Activated T-cell treated with anti-CD3 and anti-CD28 coated beads, Interleukin-2, amount 50 U/mL, for 72 hours (primary cell): ENCODE results near the gene DOP1A. TPM values are rescaled to one million over a fixed set of nuclear protein-coding genes. Genes with fewer than 3 reads are reported as not detected.

Source experiments
- ATAC-seq, 2 donors: fragments of 150-1000 bp; cut with Tn5 transposase; replicated peaks in 1 of 2; 2 replicates each; pipeline ENCODE4 v1.10.0; 2021; ENCODE audit warnings: moderate library complexity in 2 of 2, mild to moderate bottlenecking in 1 of 2
- DNase-seq, 2 donors: peaks; one replicate each; pipeline ENCODE4 v3.0.0; 2021 to 2022; ENCODE audit warnings: mixed read lengths in 1 of 2
- H3K27ac Mint-ChIP-seq: one replicate; pipeline ENCODE4 v1.8.0; 2022; ENCODE audit warnings: mild to moderate bottlenecking, moderate library complexity, mixed read lengths
- H3K27me3 Mint-ChIP-seq: one replicate; pipeline ENCODE4 v1.8.0; 2022; ENCODE audit warnings: low read depth, mixed read lengths
- H3K36me3 Mint-ChIP-seq, 2 donors: one replicate each; pipeline ENCODE4 v1.8.0; 2022; ENCODE audit warnings: mixed read lengths in 2 of 2, mild to moderate bottlenecking in 1 of 2; ENCODE audit not compliant: insufficient read depth in 2 of 2
- H3K4me1 Mint-ChIP-seq: one replicate; pipeline ENCODE4 v1.8.0; 2022; ENCODE audit warnings: low read depth, mixed read lengths
- H3K4me3 Mint-ChIP-seq, 2 donors: one replicate each; pipeline ENCODE4 v1.8.0; 2022; ENCODE audit warnings: mild to moderate bottlenecking in 2 of 2, mixed read lengths in 2 of 2, moderate library complexity in 2 of 2
- H3K9me3 Mint-ChIP-seq, 2 donors: one replicate each; pipeline ENCODE4 v1.8.0; 2022; ENCODE audit warnings: mixed read lengths in 2 of 2
- total RNA-seq, 2 donors: library from RNA; stranded (reverse); gene quantifications; one replicate each; pipeline ENCODE4 v1.2.3, GENCODE V29; 2022

Gene DOP1A
- 10 to 100 TPM; 12.0 to 12.6 TPM for total RNA-seq

GRCh38 chr6:83067448-83068439 is at the start of gene DOP1A:
Gene DOP1A (plus strand): TSS chr6:83067671. CDS start chr6:83096978, 29,307 bp downstream.
- no peaks in the 10 kb centered on the region for H3K27me3 Mint-ChIP-seq
- peak; percentile 97 to 98 for DNase-seq
- H3K27ac Mint-ChIP-seq = peak within 1 kb of the TSS; percentile 87
- H3K4me1 Mint-ChIP-seq = peaks cover 53% of the 10 kb centered on the region
- peak; percentile 86 to 88 for ATAC-seq
- no peaks in the 10 kb centered on the region for H3K9me3 Mint-ChIP-seq
- peak within 1 kb of the TSS; percentile 92 for H3K4me3 Mint-ChIP-seq
- no peaks in the 10 kb centered on the region for H3K36me3 Mint-ChIP-seq

- Mint-ChIP-seq H3K9me3 (no peaks in the 10 kb centered on the region), H3K4me1 (no peaks in the 10 kb centered on the region), H3K27ac (no peak overlapping the region), H3K27me3 (no peaks in the 10 kb centered on the region), H3K4me3 (no peak overlapping the region), H3K36me3 (peaks cover 7 to 24% of the 10 kb centered on the region in 2 donors)
- DNase-seq (no peak), ATAC-seq (no peak)
Observed at GRCh38 chr6:83019741-83020140, 47.7 kb upstream of the DOP1A start.

GRCh38 chr6:83031689-83032088 is 35.8 kb upstream of the DOP1A start:
- ATAC-seq = no peak
- no peak overlapping the region for H3K4me3 Mint-ChIP-seq
- H3K36me3 Mint-ChIP-seq = peaks cover 18 to 37% of the 10 kb centered on the region in 2 donors
- no peak for DNase-seq
- no peak overlapping the region for H3K27ac Mint-ChIP-seq
- H3K4me1 Mint-ChIP-seq = no peaks in the 10 kb centered on the region
- peaks cover 7 to 9% of the 10 kb centered on the region in 2 donors for H3K9me3 Mint-ChIP-seq
- no peaks in the 10 kb centered on the region for H3K27me3 Mint-ChIP-seq

- Mint-ChIP-seq H3K27ac (no peak overlapping the region), H3K4me3 (no peak overlapping the region), H3K27me3 (no peaks in the 10 kb centered on the region), H3K4me1 (no peaks in the 10 kb centered on the region), H3K9me3 (peaks cover 1 to 7% of the 10 kb centered on the region in 2 donors), H3K36me3 (peaks cover 5 to 27% of the 10 kb centered on the region in 2 donors)
- ATAC-seq = no peak
- DNase-seq = no peak
Observed at GRCh38 chr6:83038246-83038645, 29.2 kb upstream of the DOP1A start.

- DNase-seq (no peak), ATAC-seq (no peak)
- Mint-ChIP-seq H3K9me3 (no peaks in the 10 kb centered on the region), H3K4me3 (no peak overlapping the region), H3K36me3 (peaks cover 0 to 1% of the 10 kb centered on the region in 2 donors), H3K27me3 (no peaks in the 10 kb centered on the region), H3K27ac (no peak overlapping the region), H3K4me1 (no peaks in the 10 kb centered on the region)
Observed at GRCh38 chr6:83042467-83043053, 24.9 kb upstream of the DOP1A start.

GRCh38 chr6:83044091-83044768 is 23.2 kb upstream of the DOP1A start:
- Mint-ChIP-seq H3K27ac (no peak overlapping the region), H3K4me1 (no peaks in the 10 kb centered on the region), H3K4me3 (no peak overlapping the region), H3K9me3 (no peaks in the 10 kb centered on the region), H3K27me3 (no peaks in the 10 kb centered on the region), H3K36me3 (peaks cover 0 to 1% of the 10 kb centered on the region in 2 donors)
- DNase-seq = no peak
- ATAC-seq = no peak

GRCh38 chr6:83047065-83047754 is 20.3 kb upstream of the DOP1A start:
- Mint-ChIP-seq H3K9me3 (no peaks in the 10 kb centered on the region), H3K27me3 (no peaks in the 10 kb centered on the region), H3K4me3 (no peak overlapping the region), H3K36me3 (peaks cover 0 to 1% of the 10 kb centered on the region in 2 donors), H3K27ac (no peak overlapping the region), H3K4me1 (no peaks in the 10 kb centered on the region)
- no peak for DNase-seq
- ATAC-seq = no peak

GRCh38 chr6:83051377-83052172 is 15.9 kb upstream of the DOP1A start:
- H3K27ac Mint-ChIP-seq = no peak overlapping the region
- H3K9me3 Mint-ChIP-seq = no peaks in the 10 kb centered on the region
- DNase-seq = no peak
- no peak for ATAC-seq
- H3K4me1 Mint-ChIP-seq = no peaks in the 10 kb centered on the region
- H3K27me3 Mint-ChIP-seq = no peaks in the 10 kb centered on the region
- peaks cover 0 to 7% of the 10 kb centered on the region in 2 donors for H3K36me3 Mint-ChIP-seq
- H3K4me3 Mint-ChIP-seq = no peak overlapping the region

GRCh38 chr6:83053678-83054077 is 13.8 kb upstream of the DOP1A start:
- ATAC-seq = no peak
- Mint-ChIP-seq H3K27me3 (no peaks in the 10 kb centered on the region), H3K36me3 (peaks cover 0 to 8% of the 10 kb centered on the region in 2 donors)

GRCh38 chr6:83055366-83055964 is 12.0 kb upstream of the DOP1A start:
- peaks cover 2 to 8% of the 10 kb centered on the region in 2 donors for H3K36me3 Mint-ChIP-seq
- no peak overlapping the region for H3K4me3 Mint-ChIP-seq
- peak; percentile 24 to 38 for DNase-seq
- peak in 1 of 2 donors; percentile 37 for ATAC-seq
- H3K27me3 Mint-ChIP-seq = no peaks in the 10 kb centered on the region
- peaks cover under 1% of the 10 kb centered on the region for H3K4me1 Mint-ChIP-seq
- H3K27ac Mint-ChIP-seq = no peak overlapping the region
- H3K9me3 Mint-ChIP-seq = no peaks in the 10 kb centered on the region

More at GRCh38 chr6:83053678-83054077, 13.8 kb upstream of the DOP1A start:
- Mint-ChIP-seq H3K27ac (no peak overlapping the region), H3K4me3 (no peak overlapping the region), H3K9me3 (no peaks in the 10 kb centered on the region), H3K4me1 (no peaks in the 10 kb centered on the region)
- DNase-seq = no peak

GRCh38 chr6:83057705-83058321 is 9.7 kb upstream of the DOP1A start:
- Mint-ChIP-seq H3K9me3 (no peaks in the 10 kb centered on the region), H3K4me1 (peaks cover 5% of the 10 kb centered on the region), H3K4me3 (no peak overlapping the region), H3K36me3 (peaks cover 2 to 6% of the 10 kb centered on the region in 2 donors), H3K27ac (no peak overlapping the region), H3K27me3 (no peaks in the 10 kb centered on the region)
- DNase-seq (peak; percentile 7 to 17), ATAC-seq (no peak)
